HepG2 (cell line): ENCODE data around the gene TSSK3. TPM values are rescaled to one million over a fixed set of nuclear protein-coding genes. Genes with fewer than 3 reads are reported as not detected.

Experiments used
- GABPB1 ChIP-seq: IDR thresholded peaks from 2 replicates; pipeline ENCODE4 v1.6.1; 2016; ENCODE audit warnings: mild to moderate bottlenecking, missing genetic modification reagents, moderate library complexity, missing compliant biosample characterization
- GATAD2A ChIP-seq: IDR thresholded peaks from 2 replicates; pipeline ENCODE4 v1.6.1; 2016
- MLXIP ChIP-seq: sonication (generic); formaldehyde crosslinking; IDR thresholded peaks from 2 replicates; pipeline ENCODE4 v1.9.0; 2021; ENCODE audit warnings: missing genetic modification reagents, borderline replicate concordance
- NR2F1 ChIP-seq, 2 experiments: fragments of 450-650 bp in 1 of 2; formaldehyde crosslinking in 1 of 2; IDR thresholded peaks; 2 replicates each; pipeline versions ENCODE4 v1.5.0 to v1.6.1; 2016 to 2020; ENCODE audit warnings: mild to moderate bottlenecking in 1 of 2, missing compliant biosample characterization in 1 of 2, missing genetic modification reagents in 1 of 2, moderate library complexity in 1 of 2
- PAWR ChIP-seq: sonication (generic); formaldehyde crosslinking; IDR thresholded peaks from 2 replicates; pipeline ENCODE4 v1.4.0; 2020; ENCODE audit warnings: missing genetic modification reagents, mild to moderate bottlenecking, borderline replicate concordance
- PBX2 ChIP-seq: IDR thresholded peaks from 2 replicates; pipeline ENCODE4 v1.6.1; 2016; ENCODE audit warnings: control low read depth
- RBM39 ChIP-seq: fragments of 200-400 bp; formaldehyde crosslinking; IDR thresholded peaks from one replicate; pipeline ENCODE4 v1.6.1; 2018; ENCODE audit warnings: antibody characterized with exemption, mild to moderate bottlenecking, low read depth, low read length; ENCODE audit not compliant: poor library complexity, severe bottlenecking
- SALL1 ChIP-seq: sonication (generic); formaldehyde crosslinking; IDR thresholded peaks from 2 replicates; pipeline ENCODE4 v1.8.0; 2022; ENCODE audit warnings: mild to moderate bottlenecking, missing genetic modification reagents
- SMC3 ChIP-seq: IDR thresholded peaks from 2 replicates; pipeline ENCODE4 v1.6.1; 2011; ENCODE audit warnings: low read length, improper control_type of control experiment
- SMYD3 ChIP-seq: sonication (generic); formaldehyde crosslinking; IDR thresholded peaks from 2 replicates; pipeline ENCODE4 v1.8.1; 2023; ENCODE audit warnings: mild to moderate bottlenecking, missing genetic modification reagents
- ZBED4 ChIP-seq: sonication (generic); formaldehyde crosslinking; IDR thresholded peaks from 2 replicates; pipeline ENCODE4 v1.4.0; 2020; ENCODE audit warnings: missing genetic modification reagents, borderline replicate concordance
- ZBTB26 ChIP-seq: IDR thresholded peaks from 2 replicates; pipeline ENCODE4 v1.6.1; 2016; ENCODE audit warnings: missing compliant biosample characterization, missing genetic modification reagents, borderline replicate concordance
- ZNF225 ChIP-seq: sonication (generic); formaldehyde crosslinking; IDR thresholded peaks from 2 replicates; pipeline ENCODE4 v1.4.0; 2020; ENCODE audit warnings: mild to moderate bottlenecking, missing genetic modification reagents
- ZNF33A ChIP-seq: sonication (generic); formaldehyde crosslinking; IDR thresholded peaks from 2 replicates; pipeline ENCODE4 v1.5.1; 2020; ENCODE audit warnings: missing genetic modification reagents, mild to moderate bottlenecking, moderate library complexity, borderline replicate concordance
- ZNF441 ChIP-seq: sonication (generic); formaldehyde crosslinking; IDR thresholded peaks from 2 replicates; pipeline ENCODE4 v1.7.0; 2021; ENCODE audit warnings: missing genetic modification reagents, borderline replicate concordance
- ZNF747 ChIP-seq: sonication (generic); formaldehyde crosslinking; IDR thresholded peaks from 2 replicates; pipeline ENCODE4 v1.8.1; 2023; ENCODE audit warnings: missing genetic modification reagents, mild to moderate bottlenecking, borderline replicate concordance
- ZNF816 ChIP-seq: sonication (generic); formaldehyde crosslinking; IDR thresholded peaks from 2 replicates; pipeline ENCODE4 v1.8.0; 2022; ENCODE audit warnings: missing genetic modification reagents, mild to moderate bottlenecking, borderline replicate concordance
- polyA plus RNA-seq, 8 experiments: library from polyadenylated mRNA; depleted of rRNA in 3 of 8; stranded (reverse) in 7 of 8; unstranded in 1 of 8; fragments of >200 nt; fragmentation: Illumina TruSeq in 4 of 8; extraction: Trizol in 4 of 8; gene quantifications; 2 replicates each; pipeline versions ENCODE4 v1.2.1 to v1.2.3, GENCODE V29; 2011 to 2016; ENCODE audit warnings: low read depth in 4 of 8, missing spikeins in 1 of 8, mixed read lengths in 1 of 8; ENCODE audit not compliant: insufficient read depth in 1 of 8
- total RNA-seq, 5 experiments: library from RNA; depleted of rRNA; stranded (reverse); fragments of >200 nt; fragmentation: Illumina TruSeq; extraction: Trizol; gene quantifications; 2 replicates each; pipeline ENCODE4 v1.2.3, GENCODE V29; 2016; ENCODE audit warnings: low read depth in 1 of 5
- TF ChIP-seq, protein P1 (sequence below): sonication (generic); formaldehyde crosslinking; IDR thresholded peaks from 2 replicates; pipeline ENCODE4 v1.5.1; 2020; ENCODE audit warnings: missing genetic modification reagents, mild to moderate bottlenecking, borderline replicate concordance

The TSSK3 gene
- total and polyA plus RNA-seq, 2 of the 13 experiments (the other 11 are each of a cell fraction or from before 2014, with no cell fraction given) = 1.0 to 1.1 TPM

GRCh38 chr1:32400876-32401631 lies 38.7 kb downstream of the TSSK3 start (continued):
- TF ChIP-seq ZNF33A (CRISPR knock-in tag) (no peak), RBM39 (no peak), ZBTB26 (CRISPR knock-in tag) (no peak), GABPB1 (CRISPR knock-in tag) (0 out of 2 replicates have a peak, but pooled peaks have one; percentile 22), PAWR (CRISPR knock-in tag) (no peak), ZNF225 (CRISPR knock-in tag) (no peak), SALL1 (CRISPR knock-in tag) (peak; percentile 24; the same call in 1 of the 2 replicates), NR2F1 (CRISPR knock-in tag; IDR thresholded peaks at IDR 0.05) (no peak), PBX2 (CRISPR knock-in tag) (no peak), SMC3 (peak; percentile 77), MLXIP (CRISPR knock-in tag) (no peak), ZNF441 (CRISPR knock-in tag) (no peak), ZNF816 (no peak), SMYD3 (no peak), ZNF747 (CRISPR knock-in tag) (no peak), GATAD2A (0 out of 2 replicates have a peak, but pooled peaks have one; percentile 29), ZBED4 (CRISPR knock-in tag) (no peak)
- TF ChIP-seq, protein P1, sequence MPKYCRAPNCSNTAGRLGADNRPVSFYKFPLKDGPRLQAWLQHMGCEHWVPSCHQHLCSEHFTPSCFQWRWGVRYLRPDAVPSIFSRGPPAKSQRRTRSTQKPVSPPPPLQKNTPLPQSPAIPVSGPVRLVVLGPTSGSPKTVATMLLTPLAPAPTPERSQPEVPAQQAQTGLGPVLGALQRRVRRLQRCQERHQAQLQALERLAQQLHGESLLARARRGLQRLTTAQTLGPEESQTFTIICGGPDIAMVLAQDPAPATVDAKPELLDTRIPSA (CRISPR knock-in tag) = no peak
